Mammary epithelial cell (primary cell): ENCODE data around the gene HSF5.

Experiments
- EZH2 ChIP-seq: IDR thresholded peaks from 2 replicates; pipeline ENCODE4 v1.6.1; 2012; ENCODE audit warnings: low read length, inconsistent platforms, borderline replicate concordance
- TF ChIP-seq, protein P1 (sequence below), 2 donors: IDR thresholded peaks in 1 of 2; conservative IDR thresholded peaks in 1 of 2; 2 replicates each; pipeline ENCODE4 v1.5.1; 2011 to 2012; ENCODE audit warnings: inconsistent platforms in 2 of 2, low read length in 2 of 2, mild to moderate bottlenecking in 2 of 2, control low read depth in 1 of 2, low read depth in 1 of 2; ENCODE audit not compliant: insufficient read depth in 1 of 2; ENCODE audit errors: extremely low read depth in 1 of 2

GRCh38 chr17:58513267-58513964 is 25.2 kb upstream of the HSF5 start:
- TF ChIP-seq, protein P1, sequence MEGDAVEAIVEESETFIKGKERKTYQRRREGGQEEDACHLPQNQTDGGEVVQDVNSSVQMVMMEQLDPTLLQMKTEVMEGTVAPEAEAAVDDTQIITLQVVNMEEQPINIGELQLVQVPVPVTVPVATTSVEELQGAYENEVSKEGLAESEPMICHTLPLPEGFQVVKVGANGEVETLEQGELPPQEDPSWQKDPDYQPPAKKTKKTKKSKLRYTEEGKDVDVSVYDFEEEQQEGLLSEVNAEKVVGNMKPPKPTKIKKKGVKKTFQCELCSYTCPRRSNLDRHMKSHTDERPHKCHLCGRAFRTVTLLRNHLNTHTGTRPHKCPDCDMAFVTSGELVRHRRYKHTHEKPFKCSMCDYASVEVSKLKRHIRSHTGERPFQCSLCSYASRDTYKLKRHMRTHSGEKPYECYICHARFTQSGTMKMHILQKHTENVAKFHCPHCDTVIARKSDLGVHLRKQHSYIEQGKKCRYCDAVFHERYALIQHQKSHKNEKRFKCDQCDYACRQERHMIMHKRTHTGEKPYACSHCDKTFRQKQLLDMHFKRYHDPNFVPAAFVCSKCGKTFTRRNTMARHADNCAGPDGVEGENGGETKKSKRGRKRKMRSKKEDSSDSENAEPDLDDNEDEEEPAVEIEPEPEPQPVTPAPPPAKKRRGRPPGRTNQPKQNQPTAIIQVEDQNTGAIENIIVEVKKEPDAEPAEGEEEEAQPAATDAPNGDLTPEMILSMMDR (conservative IDR thresholded peaks at IDR 0.05 in 1 of 2, IDR thresholded peaks at IDR 0.05 in 1 of 2; ENCODE audit: extremely low read depth in 1 of 2, insufficient read depth in 1 of 2, low read depth in 1 of 2, low read length in 2 of 2) = no peak
- TF ChIP-seq EZH2 = no peak
